Fibroblast of pulmonary artery (primary cell): ENCODE results near the gene C1RL.

Experiments used
- DNase-seq: peaks from one replicate; pipeline ENCODE4 v3.0.0-alpha.2; 2010; ENCODE audit warnings: low read depth
- H3K4me3 ChIP-seq: replicated peaks from 2 replicates; pipeline ENCODE4 v1.5.1; 2011; ENCODE audit warnings: low read depth, mild to moderate bottlenecking, control low read depth, low read length, moderate library complexity
- TF ChIP-seq, protein P1 (sequence below): IDR thresholded peaks from 2 replicates; pipeline ENCODE4 v1.5.1; 2011; ENCODE audit warnings: mild to moderate bottlenecking, control low read depth, low read length, inconsistent platforms; ENCODE audit errors: missing control alignments

The C1RL gene

GRCh38 chr12:7108796-7109571 lies at the start of gene C1RL:
TSS of gene C1RL (minus strand) at chr12:7109214. CDS start at chr12:7109180, 34 bp downstream.
- TF ChIP-seq, protein P1, sequence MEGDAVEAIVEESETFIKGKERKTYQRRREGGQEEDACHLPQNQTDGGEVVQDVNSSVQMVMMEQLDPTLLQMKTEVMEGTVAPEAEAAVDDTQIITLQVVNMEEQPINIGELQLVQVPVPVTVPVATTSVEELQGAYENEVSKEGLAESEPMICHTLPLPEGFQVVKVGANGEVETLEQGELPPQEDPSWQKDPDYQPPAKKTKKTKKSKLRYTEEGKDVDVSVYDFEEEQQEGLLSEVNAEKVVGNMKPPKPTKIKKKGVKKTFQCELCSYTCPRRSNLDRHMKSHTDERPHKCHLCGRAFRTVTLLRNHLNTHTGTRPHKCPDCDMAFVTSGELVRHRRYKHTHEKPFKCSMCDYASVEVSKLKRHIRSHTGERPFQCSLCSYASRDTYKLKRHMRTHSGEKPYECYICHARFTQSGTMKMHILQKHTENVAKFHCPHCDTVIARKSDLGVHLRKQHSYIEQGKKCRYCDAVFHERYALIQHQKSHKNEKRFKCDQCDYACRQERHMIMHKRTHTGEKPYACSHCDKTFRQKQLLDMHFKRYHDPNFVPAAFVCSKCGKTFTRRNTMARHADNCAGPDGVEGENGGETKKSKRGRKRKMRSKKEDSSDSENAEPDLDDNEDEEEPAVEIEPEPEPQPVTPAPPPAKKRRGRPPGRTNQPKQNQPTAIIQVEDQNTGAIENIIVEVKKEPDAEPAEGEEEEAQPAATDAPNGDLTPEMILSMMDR, result peak; percentile 95
- DNase-seq, result peak; percentile 94
- peak within 1 kb of the TSS; percentile 85 for H3K4me3 ChIP-seq

DNA sequence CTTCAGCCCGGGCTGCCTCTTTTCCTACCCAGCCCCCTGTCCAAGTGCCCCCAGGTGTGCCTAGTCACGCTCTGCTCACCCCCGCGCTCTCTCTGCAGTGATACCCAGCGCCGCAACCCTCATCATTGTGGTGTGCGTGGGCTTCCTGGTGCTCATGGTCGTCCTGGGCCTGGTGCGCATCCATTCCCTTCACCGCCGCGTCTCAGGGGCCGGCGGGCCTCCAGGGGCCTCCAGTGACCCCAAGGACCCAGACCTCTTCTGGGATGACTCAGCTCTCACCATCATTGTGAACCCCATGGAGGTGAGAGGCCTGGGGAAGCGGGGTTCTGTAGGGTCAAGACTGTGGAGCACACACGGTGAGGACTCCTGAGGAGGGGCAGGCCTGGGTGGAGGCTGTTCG lies 48.4 kb upstream of the C1RL start:
- DNase-seq, result no peak
- H3K4me3 ChIP-seq, result no peak overlapping the region
- TF ChIP-seq, protein P1, result no peak

DNA sequence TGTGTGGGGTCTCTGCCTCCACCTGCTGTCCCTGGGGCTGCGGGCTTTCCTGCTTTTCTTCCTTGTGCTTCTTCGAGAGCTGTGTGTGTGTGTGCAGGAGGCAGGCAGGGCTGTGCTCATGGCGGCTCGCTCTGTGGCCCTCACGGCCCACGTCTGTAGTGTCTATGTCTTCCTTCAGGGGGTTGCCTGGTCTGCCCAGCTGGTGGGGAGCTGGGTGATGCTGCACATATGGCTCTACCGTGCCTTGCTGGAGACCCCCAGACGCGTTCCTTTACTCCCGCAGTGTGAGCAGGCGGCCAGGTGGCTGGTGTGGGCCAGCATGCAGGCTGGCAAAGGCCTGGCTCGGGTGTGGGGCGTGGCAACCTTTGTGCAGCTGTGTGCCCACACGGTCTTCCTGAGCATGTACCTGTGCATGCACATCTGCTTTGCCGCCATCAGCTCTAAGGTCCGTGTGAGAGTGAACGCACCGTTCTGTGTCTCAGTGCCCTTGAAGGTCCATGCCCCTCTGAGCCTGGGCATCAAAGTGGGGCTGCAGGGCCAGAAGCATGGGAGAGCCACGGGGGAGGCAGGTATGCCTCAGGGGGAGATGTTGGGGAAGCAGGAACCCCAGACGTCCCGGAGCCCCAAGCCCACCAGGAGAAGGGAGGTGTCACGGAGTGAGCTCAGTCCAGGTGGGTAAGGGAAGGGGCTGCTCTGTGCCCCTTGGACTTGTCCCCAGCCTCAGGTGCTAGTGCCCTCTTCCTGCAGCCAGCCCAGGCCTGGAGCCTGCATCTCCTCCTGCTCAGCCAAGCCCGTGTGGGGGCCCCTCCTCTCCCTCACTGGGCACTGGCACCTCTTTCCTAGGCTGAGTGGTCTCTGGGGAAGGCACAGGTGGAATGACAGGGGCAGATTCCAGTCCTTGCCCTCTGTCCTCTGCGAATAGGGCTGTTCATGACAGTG lies 47.5 kb upstream of the C1RL start:
- TF ChIP-seq, protein P1, result no peak
- no peak for DNase-seq
- H3K4me3 ChIP-seq, result no peak overlapping the region

DNA sequence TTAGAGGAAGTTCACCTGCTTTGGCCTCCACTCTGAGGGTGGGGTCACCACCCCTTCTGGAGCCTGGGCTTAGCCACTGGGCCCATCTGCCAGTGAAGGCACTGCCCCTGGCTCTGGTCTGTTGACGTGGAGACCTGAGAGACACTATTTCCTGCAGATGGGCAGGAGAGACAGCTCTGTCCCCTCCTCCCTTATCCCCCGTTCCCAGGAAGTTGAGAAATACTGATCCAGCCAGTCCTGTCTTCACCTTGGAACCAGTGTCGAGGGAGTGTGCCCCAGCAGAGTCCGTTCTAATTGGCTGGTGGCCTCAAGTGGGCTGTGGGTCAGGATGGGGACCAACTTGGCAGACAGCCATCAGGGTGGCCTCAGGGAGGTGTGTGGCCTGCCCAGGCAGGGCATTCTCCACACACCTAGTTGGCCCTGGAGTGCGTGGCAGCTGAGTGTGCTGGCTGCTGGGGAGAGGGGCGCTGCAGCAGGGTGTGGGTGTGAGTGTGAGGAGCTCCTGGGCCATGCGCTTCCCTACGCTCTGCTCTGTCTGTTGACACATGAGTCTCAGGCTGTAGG lies 46.5 kb upstream of the C1RL start:
- peak; percentile 8 for DNase-seq
- TF ChIP-seq, protein P1, result no peak

GRCh38 chr12:7154901-7155470 lies 46.0 kb upstream of the C1RL start:
- TF ChIP-seq, protein P1, result no peak
- no peak overlapping the region for H3K4me3 ChIP-seq
- no peak for DNase-seq

More for the DNA sequence above, 46.5 kb upstream of the C1RL start:
- H3K4me3 ChIP-seq, result no peak overlapping the region

- no peak overlapping the region for H3K4me3 ChIP-seq
- TF ChIP-seq, protein P1, result no peak
- DNase-seq, result no peak
These were observed 45.0 kb upstream of the C1RL start for GRCh38 chr12:7154042-7154441.
